ENCODE results near the gene PNP. TPM values are rescaled to one million over a fixed set of nuclear protein-coding genes. Genes with fewer than 3 reads are reported as not detected.
A peak's percentile ranks its signal among the peaks of the same experiment; 100 is the strongest.

The PNP gene
- total RNA-seq, 2 donors from 2014 or later: 52.8 to 59.8 TPM

DNA sequence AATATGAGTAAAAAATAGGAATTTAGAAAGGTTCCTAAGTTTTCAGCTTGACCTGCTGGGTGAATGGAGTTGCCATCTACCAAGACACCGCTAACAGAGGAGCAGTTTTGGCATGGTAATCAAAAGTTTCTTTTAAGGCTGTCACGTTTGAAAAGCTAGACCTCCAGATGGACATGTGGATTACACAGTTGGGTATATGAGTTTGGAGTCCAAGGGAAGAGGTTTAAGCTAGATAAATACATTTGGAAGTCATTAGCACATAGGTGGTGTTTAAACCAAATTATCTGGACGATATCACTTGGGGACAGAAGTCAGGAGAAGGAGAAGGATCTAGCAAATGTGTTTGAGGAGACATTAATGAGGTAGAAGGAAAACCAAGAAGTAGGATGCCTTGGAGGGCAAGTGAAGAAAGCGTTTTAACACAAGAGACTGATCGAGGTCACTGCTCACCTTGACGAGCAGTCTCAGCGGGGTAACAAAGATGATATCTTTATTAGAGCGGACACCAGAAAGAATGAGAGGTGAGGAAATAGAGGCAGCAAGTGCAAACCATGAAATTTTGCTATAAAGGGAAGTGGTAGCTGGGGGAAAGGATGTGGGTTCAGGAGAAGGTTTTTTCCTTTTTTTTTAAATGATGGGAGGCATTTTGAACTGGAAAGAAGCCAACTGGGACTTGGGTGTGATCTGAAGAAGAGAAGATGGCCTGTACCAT is 17.6 kb downstream of the PNP start:
- H3K27ac Mint-ChIP-seq: no peak overlapping the region
- H3K9me3 ChIP-seq (ENCODE audit: control insufficient read depth, low read length): no peaks in the 10 kb centered on the region

DNA sequence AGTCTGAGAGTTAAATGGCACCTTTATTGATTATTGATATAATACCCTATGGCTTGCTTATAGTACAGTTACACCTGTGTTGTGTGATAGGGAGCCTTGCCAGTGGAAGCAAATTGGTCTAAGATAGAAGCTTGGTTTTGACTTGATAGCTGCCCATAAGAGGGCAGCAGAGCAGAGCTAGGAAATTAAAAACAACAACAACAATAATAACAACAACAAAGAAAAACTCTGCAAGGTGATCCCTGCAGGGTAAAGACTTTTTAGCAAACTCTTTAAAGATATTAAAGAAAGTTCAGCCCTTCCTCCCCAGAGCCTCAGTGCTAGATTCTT is 18.2 kb downstream of the PNP start:
- Mint-ChIP-seq H3K27me3 (ENCODE audit: insufficient read depth) (no peaks in the 10 kb centered on the region), H3K4me3 (no peak overlapping the region), H3K4me1 (peaks cover 18% of the 10 kb centered on the region), H3K9me3 (no peaks in the 10 kb centered on the region), H3K27ac (no peak overlapping the region), H3K36me3 (ENCODE audit: low read depth) (no peaks in the 10 kb centered on the region)
- H3K27ac ChIP-seq (ENCODE audit: low read depth, low read length): no peak overlapping the region
- no peak overlapping the region for H3K4me3 ChIP-seq (ENCODE audit: low read length)
- H3K9ac ChIP-seq (ENCODE audit: extremely low read depth, low read length, poor library complexity, severe bottlenecking): no peak overlapping the region
- H3K4me1 ChIP-seq (ENCODE audit: control insufficient read depth, insufficient read depth, low read length): no peaks in the 10 kb centered on the region
- TF ChIP-seq, protein P1, sequence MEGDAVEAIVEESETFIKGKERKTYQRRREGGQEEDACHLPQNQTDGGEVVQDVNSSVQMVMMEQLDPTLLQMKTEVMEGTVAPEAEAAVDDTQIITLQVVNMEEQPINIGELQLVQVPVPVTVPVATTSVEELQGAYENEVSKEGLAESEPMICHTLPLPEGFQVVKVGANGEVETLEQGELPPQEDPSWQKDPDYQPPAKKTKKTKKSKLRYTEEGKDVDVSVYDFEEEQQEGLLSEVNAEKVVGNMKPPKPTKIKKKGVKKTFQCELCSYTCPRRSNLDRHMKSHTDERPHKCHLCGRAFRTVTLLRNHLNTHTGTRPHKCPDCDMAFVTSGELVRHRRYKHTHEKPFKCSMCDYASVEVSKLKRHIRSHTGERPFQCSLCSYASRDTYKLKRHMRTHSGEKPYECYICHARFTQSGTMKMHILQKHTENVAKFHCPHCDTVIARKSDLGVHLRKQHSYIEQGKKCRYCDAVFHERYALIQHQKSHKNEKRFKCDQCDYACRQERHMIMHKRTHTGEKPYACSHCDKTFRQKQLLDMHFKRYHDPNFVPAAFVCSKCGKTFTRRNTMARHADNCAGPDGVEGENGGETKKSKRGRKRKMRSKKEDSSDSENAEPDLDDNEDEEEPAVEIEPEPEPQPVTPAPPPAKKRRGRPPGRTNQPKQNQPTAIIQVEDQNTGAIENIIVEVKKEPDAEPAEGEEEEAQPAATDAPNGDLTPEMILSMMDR (conservative IDR thresholded peaks at IDR 0.05): peak; percentile 57
- no peaks in the 10 kb centered on the region for H3K36me3 ChIP-seq (ENCODE audit: control insufficient read depth, insufficient read depth, low read length)
- no peaks in the 10 kb centered on the region for H3K9me3 ChIP-seq (ENCODE audit: control insufficient read depth, low read length)
- H3K27me3 ChIP-seq (ENCODE audit: control insufficient read depth, insufficient read depth, low read length, poor library complexity, severe bottlenecking): no peaks in the 10 kb centered on the region
- DNase-seq: no peak

More for the DNA sequence above, 17.6 kb downstream of the PNP start:
- peaks cover 18% of the 10 kb centered on the region for H3K4me1 Mint-ChIP-seq
- no peaks in the 10 kb centered on the region for H3K9me3 Mint-ChIP-seq
- Histone ChIP-seq H3K27me3 (ENCODE audit: control insufficient read depth, insufficient read depth, low read length, poor library complexity, severe bottlenecking) (no peaks in the 10 kb centered on the region), H3K4me1 (ENCODE audit: control insufficient read depth, insufficient read depth, low read length) (no peaks in the 10 kb centered on the region), H3K4me3 (ENCODE audit: low read length) (no peak overlapping the region), H3K27ac (ENCODE audit: low read depth, low read length) (no peak overlapping the region), H3K36me3 (ENCODE audit: control insufficient read depth, insufficient read depth, low read length) (no peaks in the 10 kb centered on the region), H3K9ac (ENCODE audit: extremely low read depth, low read length, poor library complexity, severe bottlenecking) (no peak overlapping the region)
- no peaks in the 10 kb centered on the region for H3K36me3 Mint-ChIP-seq (ENCODE audit: low read depth)
- WGBS, 2 experiments (ENCODE audit: insufficient coverage in 1 of 2, insufficient read length in 1 of 2): 86 to 88% methylated on average over 8 of the region's 8 CpGs
- H3K27me3 Mint-ChIP-seq (ENCODE audit: insufficient read depth): no peaks in the 10 kb centered on the region
- TF ChIP-seq, protein P1 (conservative IDR thresholded peaks at IDR 0.05): no peak
- H3K4me3 Mint-ChIP-seq: no peak overlapping the region
- no peak for DNase-seq

DNA sequence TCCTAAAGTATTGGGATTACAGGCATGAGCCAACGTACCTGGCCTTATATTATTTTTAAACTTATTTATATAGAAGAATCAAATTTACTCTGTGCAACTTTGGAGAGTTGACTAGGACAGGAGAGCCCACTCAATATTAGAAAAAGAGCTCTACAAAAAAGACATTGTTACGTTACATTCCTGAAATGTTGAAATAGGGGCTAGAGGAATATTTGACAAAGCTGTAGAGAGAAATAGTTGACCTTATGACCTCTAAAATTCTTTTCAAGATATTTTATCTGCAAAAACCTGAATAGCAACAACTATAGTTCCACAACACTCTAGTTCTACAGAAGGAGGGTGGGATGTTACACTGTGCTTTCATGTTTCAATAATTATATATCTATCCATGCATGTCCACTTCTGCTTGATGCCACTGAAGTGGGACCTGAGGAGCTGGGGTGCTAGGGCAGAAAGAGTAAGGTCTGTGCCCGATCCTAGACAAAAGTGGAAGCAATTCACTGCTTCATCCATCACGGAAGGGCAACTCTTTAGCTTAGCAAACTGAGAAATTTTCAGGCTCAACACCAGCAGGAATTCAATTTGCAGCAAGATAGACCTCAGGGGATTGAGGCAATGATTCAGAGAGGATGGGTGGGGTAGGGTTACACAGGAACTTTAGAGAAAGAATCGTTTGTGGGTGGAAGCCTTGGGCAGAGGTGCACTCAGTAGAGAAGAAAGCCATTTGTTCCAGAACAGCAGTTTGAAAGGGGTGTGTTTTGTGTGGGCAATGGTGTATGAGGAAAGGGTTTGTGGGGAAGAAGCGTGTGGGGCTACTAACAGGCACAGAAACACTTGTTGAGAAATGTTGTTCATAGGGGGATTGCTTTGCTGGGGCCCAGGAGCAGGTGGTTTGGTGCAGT is 20.1 kb downstream of the PNP start:
- H3K9me3 Mint-ChIP-seq: peaks cover 6% of the 10 kb centered on the region
- H3K4me3 Mint-ChIP-seq: no peak overlapping the region
- WGBS, 2 experiments (ENCODE audit: insufficient coverage in 1 of 2, insufficient read length in 1 of 2): 50 to 57% methylated on average over 4 to 5 of the region's 6 CpGs
- Histone ChIP-seq H3K27me3 (ENCODE audit: control insufficient read depth, insufficient read depth, low read length, poor library complexity, severe bottlenecking) (no peaks in the 10 kb centered on the region), H3K9me3 (ENCODE audit: control insufficient read depth, low read length) (no peaks in the 10 kb centered on the region), H3K4me3 (ENCODE audit: low read length) (no peak overlapping the region), H3K9ac (ENCODE audit: extremely low read depth, low read length, poor library complexity, severe bottlenecking) (no peak overlapping the region), H3K27ac (ENCODE audit: low read depth, low read length) (no peak overlapping the region), H3K4me1 (ENCODE audit: control insufficient read depth, insufficient read depth, low read length) (no peaks in the 10 kb centered on the region), H3K36me3 (ENCODE audit: control insufficient read depth, insufficient read depth, low read length) (no peaks in the 10 kb centered on the region)
- peaks cover 18% of the 10 kb centered on the region for H3K4me1 Mint-ChIP-seq
- TF ChIP-seq, protein P1 (conservative IDR thresholded peaks at IDR 0.05): no peak
- H3K27me3 Mint-ChIP-seq (ENCODE audit: insufficient read depth): no peaks in the 10 kb centered on the region
- DNase-seq: no peak
- H3K27ac Mint-ChIP-seq: no peak overlapping the region
- no peaks in the 10 kb centered on the region for H3K36me3 Mint-ChIP-seq (ENCODE audit: low read depth)

Data from endodermal cell (in vitro differentiated cells).